NCI-H82 treated with DMSO at 0.1 percent for 48 hours (cell line): ENCODE measurements around the gene HNRNPA3.
"Not testable (repeated sequence)": the region's sequence is repeated elsewhere in the genome, so short reads cannot be mapped to it uniquely, and the experiment has no call there.

ENCODE experiments used
- DNase-seq: peaks from one replicate; lab custom pipeline; 2025; ENCODE audit not compliant: unreplicated experiment; lab: John Stamatoyannopoulos, UW

HNRNPA3 gene

GRCh38 chr2:177232098-177232704 lies 19.6 kb downstream of the HNRNPA3 start:
- DNase-seq: no peak

GRCh38 chr2:177234267-177234666 lies 21.7 kb downstream of the HNRNPA3 start:
- DNase-seq: no peak

DNA sequence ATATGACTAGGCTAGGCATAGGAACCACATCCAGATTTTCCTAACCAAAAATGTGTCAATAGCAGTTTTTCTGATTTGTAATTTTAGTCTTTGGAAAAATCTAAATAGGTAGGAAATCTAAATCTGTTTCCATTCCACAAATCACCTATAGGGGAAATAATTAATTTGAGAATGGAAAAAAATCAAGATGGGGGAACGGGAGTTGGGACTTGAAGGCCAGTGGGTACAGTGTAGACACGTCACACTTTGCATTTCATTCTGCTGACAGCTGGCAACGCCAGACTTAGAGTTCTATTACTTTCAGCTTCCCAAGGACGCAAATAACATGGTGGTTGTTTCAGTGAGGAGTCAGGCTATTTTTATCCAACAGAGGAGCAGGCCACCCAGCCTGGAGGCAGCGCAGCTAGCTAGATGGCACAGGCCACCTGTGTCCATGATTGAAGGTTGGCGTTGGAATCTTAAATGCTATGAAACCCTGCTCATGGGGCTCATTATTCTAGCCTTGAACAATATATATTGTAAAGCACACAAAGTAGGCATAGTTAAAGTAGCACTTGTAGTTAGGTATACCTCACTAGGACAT lies 23.4 kb downstream of the HNRNPA3 start:
- no peak for DNase-seq

DNA sequence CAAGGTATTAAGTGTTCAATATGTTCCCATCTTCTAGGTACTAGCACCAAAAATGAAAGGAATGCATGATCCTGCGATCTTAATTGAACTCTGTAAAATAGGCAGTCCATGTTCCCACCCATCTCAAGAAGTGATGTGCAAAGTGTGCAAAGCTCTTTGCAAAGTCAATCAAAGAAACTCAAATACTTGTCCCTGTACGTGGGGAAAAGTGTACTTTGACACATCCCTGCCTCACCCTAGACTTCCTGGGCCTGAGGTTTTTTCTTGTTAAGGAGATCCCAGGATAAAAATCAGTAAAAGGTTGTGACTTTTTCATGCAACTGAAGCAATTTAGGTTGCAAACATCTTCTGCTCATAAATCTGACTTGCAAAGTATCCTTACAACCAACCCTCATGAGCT lies 25.3 kb downstream of the HNRNPA3 start:
- DNase-seq: no peak

DNA sequence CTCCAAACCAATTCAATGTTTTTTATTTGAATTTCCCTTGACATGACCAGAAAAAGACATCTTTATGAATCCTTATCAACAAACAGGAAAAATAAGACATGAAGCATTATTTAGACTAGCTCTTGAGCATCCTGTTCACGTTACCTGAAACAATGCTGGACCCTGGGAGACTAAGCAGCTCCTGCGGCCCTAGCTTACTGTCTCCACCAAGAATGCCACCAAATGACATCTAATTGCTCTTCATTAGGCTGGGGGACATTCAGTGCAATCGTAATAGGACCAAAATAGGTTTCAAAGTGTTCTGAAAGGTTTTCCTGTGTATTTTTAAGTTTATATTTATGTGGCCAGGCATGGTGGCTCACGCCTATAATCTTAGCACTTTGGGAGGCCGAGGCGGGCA lies 26.5 kb downstream of the HNRNPA3 start:
- no peak for DNase-seq

GRCh38 chr2:177239932-177240630 lies 27.5 kb downstream of the HNRNPA3 start:
- DNase-seq: no peak

DNA sequence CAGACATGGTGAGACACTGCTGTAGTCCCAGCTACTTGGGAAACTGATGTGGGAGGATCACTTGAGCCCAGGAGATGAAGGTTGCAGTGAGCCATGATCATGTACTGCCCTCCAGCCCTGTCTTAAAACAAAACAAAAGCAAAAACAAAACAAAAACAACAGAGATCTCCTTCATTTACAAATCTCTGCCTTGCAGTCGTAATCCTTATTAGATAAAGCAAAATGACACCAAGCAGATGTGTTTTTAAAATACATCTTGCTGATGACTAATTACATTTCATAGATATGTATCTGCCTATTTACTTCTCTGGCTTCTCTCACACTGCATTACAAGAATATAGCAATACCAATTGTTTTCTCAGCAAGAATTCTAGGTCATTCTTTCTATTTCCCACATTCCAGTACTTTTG lies 29.1 kb downstream of the HNRNPA3 start:
- no peak for DNase-seq

GRCh38 chr2:177242121-177242987 lies 29.8 kb downstream of the HNRNPA3 start:
- no peak for DNase-seq

- DNase-seq: no peak
Measured at GRCh38 chr2:177243073-177243472, 30.5 kb downstream of the HNRNPA3 start.

- no peak for DNase-seq
Measured at GRCh38 chr2:177243476-177243875, 30.9 kb downstream of the HNRNPA3 start.

DNA sequence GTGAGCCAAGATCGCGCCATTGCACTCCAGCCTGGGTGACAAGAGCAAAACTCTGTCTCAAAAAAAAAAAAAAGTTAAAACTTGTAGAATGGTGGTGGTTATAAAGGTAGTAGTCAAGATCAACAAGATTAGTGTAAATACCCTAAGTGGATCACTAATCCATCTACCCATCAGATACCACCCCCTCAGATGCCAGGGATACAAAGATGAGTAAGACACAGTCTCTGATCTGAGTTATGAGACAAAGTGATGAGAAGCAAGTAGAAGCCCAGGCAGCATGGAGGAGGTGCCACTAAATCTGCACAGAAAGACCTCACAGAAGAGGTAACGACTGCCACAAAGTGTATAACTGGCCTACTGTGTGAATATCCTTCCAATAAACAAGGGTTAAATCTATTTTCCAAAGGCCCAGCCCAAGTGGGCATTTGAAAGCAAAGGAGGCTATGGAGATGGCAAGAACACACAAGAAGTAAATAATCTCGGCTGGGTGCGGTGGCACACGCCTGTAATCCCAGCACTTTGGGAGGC lies 31.7 kb downstream of the HNRNPA3 start:
- DNase-seq: no peak

DNA sequence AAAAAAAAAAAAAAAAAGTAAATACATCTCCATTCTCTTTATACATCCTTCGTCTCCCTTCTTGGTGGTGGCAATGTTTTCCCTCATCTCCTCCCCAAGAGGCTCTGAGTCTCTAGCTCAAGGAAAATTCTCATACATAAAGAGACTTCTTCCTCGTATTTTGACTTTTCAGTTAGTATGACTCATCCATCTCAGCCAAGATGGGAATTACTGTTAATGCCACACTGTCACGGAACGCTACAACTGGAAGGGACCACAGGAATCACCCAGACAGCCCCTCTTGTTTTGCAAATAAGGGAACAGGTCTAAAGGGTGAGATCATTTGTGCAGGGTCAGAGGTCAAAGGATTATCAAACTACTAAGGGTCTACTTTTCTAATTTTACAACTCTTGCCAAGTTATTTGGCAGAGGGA lies 32.4 kb downstream of the HNRNPA3 start:
- DNase-seq: no peak

DNA sequence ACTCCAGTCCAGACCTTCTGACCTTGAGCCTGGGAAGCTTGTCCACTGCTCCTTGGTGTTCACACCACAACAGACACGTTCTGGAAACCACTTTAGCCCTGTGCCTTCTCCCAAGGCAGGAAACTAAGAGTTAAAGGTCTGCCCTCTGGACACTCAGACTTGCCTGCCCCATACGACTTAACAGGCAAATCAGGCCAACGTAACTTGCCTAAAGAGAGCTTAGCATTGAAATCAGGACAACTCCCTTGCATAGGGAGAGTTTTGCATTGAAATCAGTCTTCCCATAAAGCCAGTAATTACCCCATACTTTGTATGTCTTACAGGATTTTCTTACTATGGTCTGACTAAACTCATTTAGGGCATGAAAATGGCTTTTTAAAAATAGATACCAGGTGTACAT lies 33.4 kb downstream of the HNRNPA3 start:
- DNase-seq: no peak

DNA sequence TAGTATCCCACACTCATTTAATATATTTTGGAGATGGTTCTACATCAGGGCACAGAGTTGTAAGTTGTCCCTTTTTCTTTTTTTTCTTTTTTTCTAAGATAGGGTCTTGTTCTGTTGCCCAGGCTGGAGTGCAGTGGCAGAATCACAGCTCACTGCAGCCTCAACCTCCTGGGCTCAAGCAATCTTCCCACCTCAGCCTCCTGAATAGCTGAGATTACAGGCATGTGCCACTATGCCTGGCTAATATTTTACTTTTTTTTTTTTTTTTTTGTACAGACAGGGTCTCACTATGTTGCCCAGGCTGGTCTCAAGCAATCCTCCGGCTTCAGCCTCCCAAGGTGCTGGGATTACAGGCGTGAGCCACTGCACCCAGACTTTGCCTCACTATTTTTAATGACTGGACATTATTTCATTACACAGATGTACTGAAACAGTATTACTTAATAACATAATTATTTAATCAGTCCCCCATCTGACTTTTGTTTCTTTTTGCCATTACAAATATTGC lies 34.0 kb downstream of the HNRNPA3 start:
- not testable (repeated sequence) for DNase-seq

GRCh38 chr2:177247693-177248262 lies 35.2 kb downstream of the HNRNPA3 start:
- no peak for DNase-seq

DNA sequence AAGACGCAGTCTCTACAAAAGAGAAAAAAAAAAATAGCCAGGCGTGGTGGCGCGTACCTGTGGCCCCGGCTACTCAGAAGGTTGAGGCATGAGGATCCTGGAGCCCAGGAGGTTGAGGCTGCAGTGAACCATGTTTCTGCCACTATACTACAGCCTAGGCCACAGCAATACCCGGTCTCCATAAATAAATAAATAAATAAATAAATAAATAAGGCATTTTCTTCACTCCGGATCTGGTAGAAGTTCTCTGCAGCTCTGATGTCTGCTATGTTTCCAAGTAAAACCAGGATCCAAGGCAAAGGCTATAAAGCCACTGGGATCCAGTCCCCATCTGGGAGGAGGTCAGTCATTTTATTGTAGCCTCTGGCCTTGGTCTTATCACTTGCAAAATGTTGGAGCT lies 36.4 kb downstream of the HNRNPA3 start:
- DNase-seq: no peak

- no peak for DNase-seq
Measured at GRCh38 chr2:177250461-177250860, 37.9 kb downstream of the HNRNPA3 start.

DNA sequence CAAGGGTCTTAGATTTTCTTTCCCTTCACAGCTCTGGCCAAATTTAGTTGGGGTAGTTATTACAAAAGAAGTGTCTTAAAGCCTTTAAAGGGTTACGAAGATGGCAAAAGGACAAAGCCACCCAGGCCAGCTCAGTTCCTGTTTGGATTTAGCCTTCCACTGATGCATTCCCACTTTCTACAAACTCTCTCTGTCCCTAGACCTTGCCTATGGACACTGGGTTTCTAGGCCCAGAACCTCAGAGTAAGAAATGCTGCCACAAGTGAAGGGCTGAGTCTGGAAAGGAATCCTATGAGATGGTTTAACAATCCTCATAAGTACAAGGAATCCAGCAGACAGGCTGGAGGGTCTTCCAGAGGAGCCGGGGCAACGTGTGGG lies 38.6 kb downstream of the HNRNPA3 start:
- no peak for DNase-seq

DNA sequence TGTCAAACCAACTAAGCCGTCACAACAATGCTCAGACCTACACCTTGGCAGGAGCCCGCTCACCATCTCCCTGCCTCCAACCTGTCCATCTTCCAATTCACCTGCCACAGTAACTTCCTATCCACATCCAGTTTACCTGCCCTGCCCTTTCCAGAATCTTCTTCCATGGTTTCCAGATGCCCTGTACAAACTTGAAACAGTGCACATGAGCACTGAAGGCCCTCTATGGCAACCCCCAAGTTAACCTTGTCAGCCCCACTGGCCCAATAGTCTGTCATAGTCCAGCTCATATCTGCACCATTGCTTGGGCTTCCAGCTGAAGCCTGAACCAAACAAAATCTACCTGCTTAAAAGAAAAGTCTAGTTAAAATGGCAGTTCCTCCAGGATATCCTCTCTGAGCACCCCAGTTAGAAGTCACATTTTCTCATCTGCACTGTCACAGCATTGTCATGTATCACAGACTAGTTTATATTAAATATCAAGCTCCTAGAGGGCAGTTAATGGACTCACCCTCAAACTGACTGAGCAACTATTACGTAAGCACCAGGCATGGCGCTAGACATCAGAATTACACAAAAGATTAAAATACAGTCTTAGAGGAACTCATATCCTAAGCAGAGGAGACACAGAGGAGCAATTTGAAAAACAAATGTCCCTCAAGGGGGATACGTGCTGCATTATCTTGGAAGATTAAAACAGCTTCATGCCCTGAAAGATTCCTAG lies 40.4 kb downstream of the HNRNPA3 start:
- no peak for DNase-seq

GRCh38 chr2:177253704-177254103 lies 41.1 kb downstream of the HNRNPA3 start:
- DNase-seq: no peak
